Measurements from ENCODE around the gene OVOL1.

- TF ChIP-seq CTCF (conservative IDR thresholded peaks at IDR 0.05; ENCODE audit: low read length), result no peak
- no peak for TF ChIP-seq EZH2phosphoT487 (IDR thresholded peaks at IDR 0.05; ENCODE audit: borderline replicate concordance, low read depth, low read length)
Observed at GRCh38 chr11:65745049-65745448, 41.8 kb upstream of the OVOL1 start.

All from OCI-LY7 (cell line).